ENCODE data around the gene BASP1.

BASP1 gene

GRCh38 chr5:17282283-17283120 lies 65.1 kb downstream of the BASP1 start:
- Histone ChIP-seq H3K9ac (ENCODE audit: insufficient read length) (peak overlapping the region; percentile 86), H3K27ac (peak overlapping the region; percentile 100), H3K4me3 (peak overlapping the region; percentile 73), H3K36me3 (ENCODE audit: insufficient read depth, low read length) (peaks cover 5% of the 10 kb centered on the region), H3K9me3 (ENCODE audit: low read depth, low read length) (no peaks in the 10 kb centered on the region)
- DNase-seq (ENCODE audit: low read depth, low spot score): peak; percentile 99
- TF ChIP-seq FOXP2 (optimal IDR thresholded peaks at IDR 0.05; ENCODE audit: control extremely low read depth, extremely low read length, insufficient read depth) (peak; percentile 52), POLR2AphosphoS5 (IDR thresholded peaks at IDR 0.05; ENCODE audit: borderline replicate concordance, low read depth, low read length) (peak; percentile 72; the same call in 1 of the 2 replicates), EZH2 (IDR thresholded peaks at IDR 0.05) (no peak)

DNA sequence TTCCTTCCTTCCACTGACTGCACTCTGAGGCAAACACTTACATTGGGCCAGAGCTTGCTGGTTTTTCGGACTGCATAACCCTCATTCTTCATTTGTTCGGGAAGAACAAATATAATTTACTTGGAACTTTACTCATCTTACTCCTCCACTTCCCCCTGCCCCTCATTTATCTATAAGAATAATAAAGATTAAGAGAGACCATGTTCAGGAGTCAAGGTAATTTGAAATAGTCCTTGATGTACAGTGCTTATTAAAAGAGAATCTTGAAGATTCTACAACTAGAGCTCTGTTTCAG lies 65.6 kb downstream of the BASP1 start:
- DNase-seq (ENCODE audit: low read depth, low spot score): peak; percentile 93
- no peaks in the 10 kb centered on the region; the same call in 1 of the 2 replicates for H3K36me3 ChIP-seq (ENCODE audit: insufficient read depth, low read length)
- H3K9ac ChIP-seq (ENCODE audit: insufficient read length): peak overlapping the region; percentile 68
- H3K9me3 ChIP-seq (ENCODE audit: low read depth, low read length): no peaks in the 10 kb centered on the region
- TF ChIP-seq POLR2AphosphoS5 (IDR thresholded peaks at IDR 0.05; ENCODE audit: borderline replicate concordance, low read depth, low read length) (peak; percentile 49; the same call in 1 of the 2 replicates), EZH2 (IDR thresholded peaks at IDR 0.05) (no peak)
- H3K4me3 ChIP-seq: peak overlapping the region; percentile 73
- H3K27ac ChIP-seq: peak overlapping the region; percentile 100

GRCh38 chr5:17287501-17288155 lies 70.2 kb downstream of the BASP1 start:
- H3K27ac ChIP-seq: no peak overlapping the region

DNA sequence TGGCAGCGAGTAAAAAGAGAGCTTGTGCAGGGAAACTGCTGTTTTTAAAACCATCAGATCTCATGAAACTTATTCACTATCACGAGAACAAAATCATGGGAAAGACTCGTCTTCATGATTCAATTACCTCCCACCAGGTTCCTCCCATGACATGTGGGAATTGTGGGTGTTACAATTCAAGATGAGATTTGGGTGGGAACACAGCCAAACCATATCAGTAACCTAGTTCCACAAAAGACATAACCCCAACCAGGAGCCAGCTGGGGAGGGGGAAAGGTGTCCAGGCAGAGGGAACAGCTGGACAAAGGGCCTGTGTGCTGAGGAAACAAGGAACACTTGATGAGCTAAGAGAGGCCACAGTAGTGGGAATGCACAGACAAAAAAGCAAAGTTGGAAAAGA lies 71.1 kb downstream of the BASP1 start:
- no peak overlapping the region for H3K27ac ChIP-seq
- H3K9me3 ChIP-seq (ENCODE audit: low read depth, low read length): no peaks in the 10 kb centered on the region
- no peak overlapping the region for H3K9ac ChIP-seq (ENCODE audit: insufficient read length)
- no peaks in the 10 kb centered on the region; the same call in 1 of the 2 replicates for H3K36me3 ChIP-seq (ENCODE audit: insufficient read depth, low read length)
- TF ChIP-seq FOXP2 (optimal IDR thresholded peaks at IDR 0.05; ENCODE audit: control extremely low read depth, extremely low read length, insufficient read depth) (no peak), POLR2AphosphoS5 (IDR thresholded peaks at IDR 0.05; ENCODE audit: borderline replicate concordance, low read depth, low read length) (no peak), EZH2 (IDR thresholded peaks at IDR 0.05) (no peak)
- no peak overlapping the region for H3K4me3 ChIP-seq
- no peak for DNase-seq (ENCODE audit: low read depth, low spot score)

More at GRCh38 chr5:17287501-17288155, 70.2 kb downstream of the BASP1 start:
- Histone ChIP-seq H3K36me3 (ENCODE audit: insufficient read depth, low read length) (no peaks in the 10 kb centered on the region; the same call in 1 of the 2 replicates), H3K4me3 (no peak overlapping the region), H3K9me3 (ENCODE audit: low read depth, low read length) (no peaks in the 10 kb centered on the region), H3K9ac (ENCODE audit: insufficient read length) (no peak overlapping the region)
- no peak for TF ChIP-seq POLR2AphosphoS5 (IDR thresholded peaks at IDR 0.05; ENCODE audit: borderline replicate concordance, low read depth, low read length)
- TF ChIP-seq EZH2 (IDR thresholded peaks at IDR 0.05): no peak
- no peak for TF ChIP-seq FOXP2 (optimal IDR thresholded peaks at IDR 0.05; ENCODE audit: control extremely low read depth, extremely low read length, insufficient read depth)
- no peak for DNase-seq (ENCODE audit: low read depth, low spot score)

- no peaks in the 10 kb centered on the region for H3K9me3 ChIP-seq (ENCODE audit: low read depth, low read length)
- DNase-seq (ENCODE audit: low read depth, low spot score): no peak
- H3K9ac ChIP-seq (ENCODE audit: insufficient read length): no peak overlapping the region
- H3K27ac ChIP-seq: no peak overlapping the region
- H3K36me3 ChIP-seq (ENCODE audit: insufficient read depth, low read length): no peaks in the 10 kb centered on the region; the same call in 1 of the 2 replicates
- TF ChIP-seq POLR2AphosphoS5 (IDR thresholded peaks at IDR 0.05; ENCODE audit: borderline replicate concordance, low read depth, low read length): no peak
- no peak for TF ChIP-seq EZH2 (IDR thresholded peaks at IDR 0.05)
- TF ChIP-seq FOXP2 (optimal IDR thresholded peaks at IDR 0.05; ENCODE audit: control extremely low read depth, extremely low read length, insufficient read depth): no peak
- H3K4me3 ChIP-seq: no peak overlapping the region
These were observed 72.5 kb downstream of the BASP1 start for GRCh38 chr5:17289681-17290539.

DNA sequence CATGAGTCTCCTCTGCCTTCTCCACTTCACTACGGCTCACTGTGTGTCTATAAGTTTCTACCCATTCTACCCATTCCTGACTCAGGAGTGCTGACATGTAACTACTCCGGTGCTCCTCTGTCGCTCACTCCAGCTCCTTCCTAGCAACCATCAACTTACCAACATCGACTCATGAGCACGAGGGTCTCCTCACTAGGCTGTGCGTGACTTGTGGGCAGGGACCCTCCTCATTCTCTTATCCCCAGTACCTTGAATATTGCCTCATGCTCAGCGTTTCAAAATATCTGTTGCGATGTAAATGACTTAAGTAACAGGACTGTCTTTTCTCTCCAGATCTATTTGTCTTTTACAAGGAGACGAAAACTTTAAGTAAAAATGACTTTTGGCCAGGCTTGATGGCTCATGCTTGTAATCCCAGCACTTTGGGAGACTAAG lies 73.1 kb downstream of the BASP1 start:
- H3K9ac ChIP-seq (ENCODE audit: insufficient read length): no peak overlapping the region
- no peak overlapping the region for H3K27ac ChIP-seq
- TF ChIP-seq POLR2AphosphoS5 (IDR thresholded peaks at IDR 0.05; ENCODE audit: borderline replicate concordance, low read depth, low read length): no peak
- TF ChIP-seq EZH2 (IDR thresholded peaks at IDR 0.05): no peak
- TF ChIP-seq FOXP2 (optimal IDR thresholded peaks at IDR 0.05; ENCODE audit: control extremely low read depth, extremely low read length, insufficient read depth): no peak

DNA sequence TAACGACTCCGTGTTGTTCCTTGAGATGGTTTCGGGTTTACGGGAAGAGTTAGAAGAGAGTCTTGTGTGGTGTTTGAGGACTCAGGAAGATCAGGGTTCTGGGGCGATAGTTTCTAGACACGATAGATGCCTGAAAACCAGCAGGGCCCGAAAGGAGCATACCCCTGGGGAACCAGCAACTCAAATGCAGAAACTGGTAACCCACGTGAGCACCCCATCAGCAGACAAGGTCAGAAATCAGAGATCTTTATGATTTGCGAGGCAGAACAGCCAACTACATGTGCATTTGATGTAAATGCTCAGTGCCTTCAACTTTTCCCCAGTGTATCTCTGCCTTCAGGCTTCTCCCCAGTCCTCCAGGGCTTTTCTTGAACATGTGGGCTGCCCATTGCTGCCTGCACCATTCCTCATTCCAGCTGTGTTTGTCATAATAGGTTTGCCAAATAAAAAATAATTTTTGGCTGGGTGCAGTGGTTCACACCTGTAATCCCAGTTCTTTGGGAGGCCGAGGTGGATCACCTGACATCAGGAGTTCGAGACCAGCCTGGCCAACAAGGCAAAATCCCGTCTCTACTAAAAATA lies 75.1 kb downstream of the BASP1 start:
- DNase-seq (ENCODE audit: low read depth, low spot score): no peak
- TF ChIP-seq FOXP2 (optimal IDR thresholded peaks at IDR 0.05; ENCODE audit: control extremely low read depth, extremely low read length, insufficient read depth) (no peak), POLR2AphosphoS5 (IDR thresholded peaks at IDR 0.05; ENCODE audit: borderline replicate concordance, low read depth, low read length) (no peak), EZH2 (IDR thresholded peaks at IDR 0.05) (no peak)
- H3K36me3 ChIP-seq (ENCODE audit: insufficient read depth, low read length): no peaks in the 10 kb centered on the region; the same call in 1 of the 2 replicates

More for the DNA sequence above, 73.1 kb downstream of the BASP1 start:
- no peak for DNase-seq (ENCODE audit: low read depth, low spot score)
- Histone ChIP-seq H3K4me3 (no peak overlapping the region), H3K9me3 (ENCODE audit: low read depth, low read length) (no peaks in the 10 kb centered on the region), H3K36me3 (ENCODE audit: insufficient read depth, low read length) (no peaks in the 10 kb centered on the region; the same call in 1 of the 2 replicates)

More for the DNA sequence above, 75.1 kb downstream of the BASP1 start:
- Histone ChIP-seq H3K9me3 (ENCODE audit: low read depth, low read length) (no peaks in the 10 kb centered on the region), H3K4me3 (no peak overlapping the region), H3K9ac (ENCODE audit: insufficient read length) (no peak overlapping the region), H3K27ac (no peak overlapping the region)
